Astrocyte (in vitro differentiated cells and primary cell): Measurements from ENCODE around the gene HOXC6. TPM values are rescaled to one million over a fixed set of nuclear protein-coding genes. Genes with fewer than 3 reads are reported as not detected.

Experiments used
- DNase-seq: peaks from one replicate; pipeline ENCODE4 v3.0.0-alpha.2; 2010; ENCODE audit warnings: low read depth
- FAIRE-seq: peaks from 2 replicates; lab custom pipeline; 2011; peaks lifted over from hg19 to GRCh38; lab: Jason Lieb, UNC
- H2AFZ ChIP-seq: 2 replicates; pipeline ENCODE4 v1.6.0; 2012; ENCODE audit warnings: low read depth, low read length, inconsistent platforms
- H3K27ac ChIP-seq: 2 replicates; pipeline ENCODE4 v1.5.1; 2011; ENCODE audit warnings: low read depth, low read length, inconsistent platforms
- H3K27me3 ChIP-seq: 2 replicates; pipeline ENCODE4 v1.6.0; 2011; ENCODE audit warnings: low read length, inconsistent platforms; ENCODE audit not compliant: insufficient read depth
- H3K36me3 ChIP-seq: 2 replicates; pipeline ENCODE4 v1.5.1; 2011; ENCODE audit warnings: low read length, inconsistent platforms; ENCODE audit not compliant: insufficient read depth
- H3K4me1 ChIP-seq: 2 replicates; pipeline ENCODE4 v1.5.1; 2011; ENCODE audit warnings: low read length, inconsistent platforms; ENCODE audit not compliant: insufficient read depth
- H3K4me2 ChIP-seq: 2 replicates; pipeline ENCODE4 v1.6.0; 2012; ENCODE audit warnings: low read length, inconsistent platforms
- H3K4me3 ChIP-seq: 2 replicates; pipeline ENCODE4 v1.5.1; 2011; ENCODE audit warnings: low read depth, mild to moderate bottlenecking, low read length, inconsistent platforms; ENCODE audit not compliant: insufficient read depth
- H3K79me2 ChIP-seq: 2 replicates; pipeline ENCODE4 v1.6.0; 2012; ENCODE audit warnings: mild to moderate bottlenecking, low read length, inconsistent platforms; ENCODE audit not compliant: insufficient read depth
- H3K9ac ChIP-seq: 2 replicates; pipeline ENCODE4 v1.6.0; 2012; ENCODE audit warnings: mild to moderate bottlenecking, low read length, inconsistent platforms
- H3K9me3 ChIP-seq: 2 replicates; pipeline ENCODE4 v1.5.1; 2012; ENCODE audit warnings: low read depth, mild to moderate bottlenecking, low read length, inconsistent platforms; ENCODE audit not compliant: insufficient read depth
- H4K20me1 ChIP-seq: 2 replicates; pipeline ENCODE4 v1.6.0; 2012; ENCODE audit warnings: low read length, inconsistent platforms; ENCODE audit not compliant: insufficient read depth
- H3K27ac Mint-ChIP-seq: one replicate; pipeline ENCODE4 v1.8.0; 2021; ENCODE audit warnings: mild to moderate bottlenecking, mixed read lengths; ENCODE audit not compliant: unreplicated experiment
- H3K27me3 Mint-ChIP-seq: one replicate; pipeline ENCODE4 v1.8.0; 2021; ENCODE audit warnings: low read depth, mixed read lengths; ENCODE audit not compliant: unreplicated experiment
- H3K36me3 Mint-ChIP-seq: one replicate; pipeline ENCODE4 v1.8.0; 2021; ENCODE audit warnings: low read depth, mixed read lengths; ENCODE audit not compliant: unreplicated experiment
- H3K4me1 Mint-ChIP-seq: one replicate; pipeline ENCODE4 v1.8.0; 2021; ENCODE audit warnings: low read depth, mixed read lengths; ENCODE audit not compliant: unreplicated experiment
- H3K4me3 Mint-ChIP-seq: one replicate; pipeline ENCODE4 v1.8.0; 2021; ENCODE audit warnings: mild to moderate bottlenecking, moderate library complexity, mixed read lengths; ENCODE audit not compliant: unreplicated experiment
- H3K9me3 Mint-ChIP-seq: one replicate; pipeline ENCODE4 v1.8.0; 2021; ENCODE audit warnings: mild to moderate bottlenecking, mixed read lengths; ENCODE audit not compliant: unreplicated experiment
- EZH2 ChIP-seq: IDR thresholded peaks from 2 replicates; pipeline ENCODE4 v1.6.1; 2012; ENCODE audit warnings: mild to moderate bottlenecking, low read length, inconsistent platforms; ENCODE audit not compliant: insufficient read depth
- total RNA-seq: library from RNA; stranded (reverse); gene quantifications from 2 replicates; pipeline ENCODE4 v1.2.1, GENCODE V29; 2021
- TF ChIP-seq, protein P1 (sequence below): IDR thresholded peaks from 2 replicates; pipeline ENCODE4 v1.5.1; 2011; ENCODE audit warnings: low read depth, mild to moderate bottlenecking, inconsistent platforms, low read length, moderate library complexity; ENCODE audit not compliant: insufficient read depth

HOXC6 gene
- total RNA-seq, 1 donor from 2014 or later: not detected

DNA sequence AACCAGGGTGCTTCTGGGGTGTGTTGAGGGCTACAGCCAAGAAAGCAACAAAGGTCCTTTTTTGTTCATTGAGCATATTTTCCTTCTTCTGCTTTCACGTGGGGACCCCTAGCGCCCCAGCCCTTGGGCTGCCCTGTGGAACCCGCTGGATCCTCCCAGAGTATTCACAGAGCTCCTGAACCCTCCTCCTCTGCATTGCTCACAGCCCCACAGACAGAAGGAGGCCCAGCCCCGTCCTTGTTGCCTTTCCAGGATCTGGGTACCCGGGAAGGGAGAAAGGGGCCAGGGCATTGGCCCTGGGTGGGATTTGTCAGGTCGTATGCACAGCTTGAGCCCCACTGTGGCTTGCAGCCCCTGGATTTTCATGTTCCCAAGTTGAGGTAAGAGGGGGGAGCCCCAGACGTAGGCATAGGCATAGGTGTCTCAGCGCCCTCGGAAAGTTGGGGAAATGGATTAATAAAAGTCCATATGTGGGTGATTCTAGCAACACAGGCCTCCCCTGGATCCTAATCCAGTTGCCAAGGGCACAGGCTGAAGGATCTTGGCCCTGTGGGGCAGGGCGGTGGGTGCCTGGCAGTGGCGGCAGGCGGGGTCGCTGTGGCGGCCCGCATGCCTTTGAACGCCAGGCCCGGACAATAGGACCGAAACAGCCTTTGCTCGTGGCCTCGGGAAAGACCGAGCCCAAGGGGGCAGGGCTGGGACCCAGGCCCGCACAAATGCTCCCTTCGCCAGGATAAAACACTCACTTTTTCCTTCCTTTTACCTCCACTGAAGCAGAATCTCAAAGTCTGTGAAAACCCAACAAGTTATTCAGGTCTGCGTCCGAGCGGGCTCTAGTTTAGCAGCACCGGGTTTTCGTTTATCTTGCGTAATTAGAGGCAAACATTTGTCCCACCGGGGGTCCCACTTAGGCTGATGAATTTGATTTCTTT lies 46.3 kb upstream of the HOXC6 start:
- H3K4me3 ChIP-seq: no peak overlapping the region
- no peak for FAIRE-seq
- no peaks in the 10 kb centered on the region for H3K36me3 ChIP-seq
- Mint-ChIP-seq H3K27ac (no peak overlapping the region), H3K4me3 (no peak overlapping the region), H3K4me1 (no peaks in the 10 kb centered on the region), H3K27me3 (peaks cover 85% of the 10 kb centered on the region), H3K9me3 (peaks cover 16% of the 10 kb centered on the region), H3K36me3 (no peaks in the 10 kb centered on the region)
- H3K79me2 ChIP-seq: no peaks in the 10 kb centered on the region
- peaks cover 90% of the 10 kb centered on the region for H3K27me3 ChIP-seq
- H3K27ac ChIP-seq: no peak overlapping the region
- no peaks in the 10 kb centered on the region for H4K20me1 ChIP-seq
- TF ChIP-seq, protein P1, sequence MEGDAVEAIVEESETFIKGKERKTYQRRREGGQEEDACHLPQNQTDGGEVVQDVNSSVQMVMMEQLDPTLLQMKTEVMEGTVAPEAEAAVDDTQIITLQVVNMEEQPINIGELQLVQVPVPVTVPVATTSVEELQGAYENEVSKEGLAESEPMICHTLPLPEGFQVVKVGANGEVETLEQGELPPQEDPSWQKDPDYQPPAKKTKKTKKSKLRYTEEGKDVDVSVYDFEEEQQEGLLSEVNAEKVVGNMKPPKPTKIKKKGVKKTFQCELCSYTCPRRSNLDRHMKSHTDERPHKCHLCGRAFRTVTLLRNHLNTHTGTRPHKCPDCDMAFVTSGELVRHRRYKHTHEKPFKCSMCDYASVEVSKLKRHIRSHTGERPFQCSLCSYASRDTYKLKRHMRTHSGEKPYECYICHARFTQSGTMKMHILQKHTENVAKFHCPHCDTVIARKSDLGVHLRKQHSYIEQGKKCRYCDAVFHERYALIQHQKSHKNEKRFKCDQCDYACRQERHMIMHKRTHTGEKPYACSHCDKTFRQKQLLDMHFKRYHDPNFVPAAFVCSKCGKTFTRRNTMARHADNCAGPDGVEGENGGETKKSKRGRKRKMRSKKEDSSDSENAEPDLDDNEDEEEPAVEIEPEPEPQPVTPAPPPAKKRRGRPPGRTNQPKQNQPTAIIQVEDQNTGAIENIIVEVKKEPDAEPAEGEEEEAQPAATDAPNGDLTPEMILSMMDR: no peak
- peak; percentile 76 for TF ChIP-seq EZH2
- no peak overlapping the region for H3K4me2 ChIP-seq
- no peak overlapping the region for H3K9ac ChIP-seq
- DNase-seq: no peak
- H2AFZ ChIP-seq: no peak overlapping the region
- no peaks in the 10 kb centered on the region for H3K9me3 ChIP-seq
- H3K4me1 ChIP-seq: no peaks in the 10 kb centered on the region

DNA sequence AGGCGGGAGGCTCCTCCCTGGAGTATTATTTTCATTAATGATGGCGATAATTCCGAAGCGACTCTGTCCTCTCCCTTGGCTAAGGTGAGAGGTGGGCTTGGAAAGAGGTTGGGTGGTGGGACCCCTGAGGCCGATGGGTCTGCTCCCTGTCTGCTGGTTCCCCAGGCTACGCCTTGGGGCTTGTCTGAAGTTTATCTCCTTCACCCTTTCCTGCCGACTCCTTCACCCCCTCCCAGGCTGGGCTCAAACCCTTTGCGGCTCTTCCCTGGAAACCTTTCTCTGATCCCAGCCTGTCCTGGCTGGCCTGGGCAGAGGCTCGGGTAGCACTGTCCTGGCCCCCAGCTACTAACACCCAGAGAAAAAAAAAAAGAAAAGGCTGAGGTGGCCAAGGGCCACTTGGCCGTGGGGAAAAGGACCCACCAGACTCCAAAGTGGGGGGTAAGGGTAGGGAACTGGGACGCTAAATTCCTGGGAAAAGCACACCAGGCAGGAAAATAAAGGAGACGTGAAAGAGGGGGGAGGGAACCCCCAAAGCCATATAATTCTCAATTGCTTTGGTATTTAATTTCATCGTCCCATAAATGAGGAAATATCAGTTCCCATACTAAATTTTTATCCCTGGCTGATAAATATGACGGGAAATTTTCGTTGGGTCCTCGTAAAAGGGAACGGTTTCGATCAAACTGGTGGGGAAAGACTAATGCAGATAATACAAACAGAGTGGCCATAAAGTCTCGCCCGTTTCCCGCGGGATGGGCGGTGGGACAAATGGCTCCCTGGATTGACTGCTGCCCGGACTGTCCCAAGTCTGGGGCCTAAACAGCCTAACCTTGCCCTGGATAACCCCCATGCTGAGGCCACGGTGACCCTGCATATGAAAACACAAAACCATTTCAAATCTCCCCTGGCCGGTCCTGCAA lies 45.3 kb upstream of the HOXC6 start:
- Histone ChIP-seq H2AFZ (no peak overlapping the region), H3K4me2 (no peak overlapping the region)

More for the DNA sequence above, 45.3 kb upstream of the HOXC6 start:
- TF ChIP-seq, protein P1: no peak
- TF ChIP-seq EZH2: no peak
- H3K9me3 ChIP-seq: no peaks in the 10 kb centered on the region
- no peaks in the 10 kb centered on the region for H4K20me1 ChIP-seq
- Mint-ChIP-seq H3K4me1 (no peaks in the 10 kb centered on the region), H3K9me3 (peaks cover 22% of the 10 kb centered on the region), H3K27ac (peak overlapping the region; percentile 58), H3K27me3 (peaks cover 85% of the 10 kb centered on the region), H3K36me3 (no peaks in the 10 kb centered on the region), H3K4me3 (no peak overlapping the region)
- no peaks in the 10 kb centered on the region for H3K36me3 ChIP-seq
- peaks cover 90% of the 10 kb centered on the region for H3K27me3 ChIP-seq
- H3K79me2 ChIP-seq: no peaks in the 10 kb centered on the region
- no peak overlapping the region for H3K4me3 ChIP-seq
- FAIRE-seq: no peak
- DNase-seq: no peak
- H3K27ac ChIP-seq: no peak overlapping the region
- no peak overlapping the region for H3K9ac ChIP-seq
- H3K4me1 ChIP-seq: no peaks in the 10 kb centered on the region
